MM.1S (cell line): ENCODE results near the gene FHIT.

ENCODE experiments used
- DNase-seq: peaks from one replicate; pipeline ENCODE4 v3.0.0-alpha.2; 2015
- H2AFZ ChIP-seq: fragments of 300-600 bp; sonication (generic); 2 replicates; pipeline ENCODE4 v1.6.0; 2016; ENCODE audit warnings: antibody characterized with exemption, low read length
- H3F3A ChIP-seq: fragments of 300-600 bp; sonication (generic); 2 replicates; pipeline ENCODE4 v1.6.1; 2016; ENCODE audit warnings: mild to moderate bottlenecking, antibody characterized with exemption, low read length, moderate library complexity, mixed read lengths; ENCODE audit not compliant: insufficient read depth
- H3K27ac ChIP-seq: fragments of 300-600 bp; sonication (generic); 2 replicates; pipeline ENCODE4 v1.5.1; 2016; ENCODE audit warnings: mild to moderate bottlenecking, low read length
- H3K27me3 ChIP-seq: fragments of 300-600 bp; sonication (generic); replicated peaks from 2 replicates; pipeline ENCODE4 v1.6.0; 2016; ENCODE audit warnings: low read length; ENCODE audit not compliant: insufficient read depth
- H3K36me3 ChIP-seq: fragments of 300-600 bp; sonication (generic); replicated peaks from 2 replicates; pipeline ENCODE4 v1.6.1; 2016; ENCODE audit warnings: mild to moderate bottlenecking, low read length, mixed read lengths; ENCODE audit not compliant: insufficient read depth
- H3K4me1 ChIP-seq: fragments of 300-600 bp; sonication (generic); 2 replicates; pipeline ENCODE4 v1.6.1; 2016; ENCODE audit warnings: low read length, mixed read lengths
- H3K4me2 ChIP-seq: fragments of 300-600 bp; sonication (generic); 2 replicates; pipeline ENCODE4 v1.6.0; 2016; ENCODE audit warnings: low read depth, low read length
- H3K4me3 ChIP-seq: fragments of 300-600 bp; sonication (generic); 2 replicates; pipeline ENCODE4 v1.5.1; 2016; ENCODE audit warnings: low read length, mixed read lengths
- H3K79me2 ChIP-seq: fragments of 300-600 bp; sonication (generic); 2 replicates; pipeline ENCODE4 v1.6.1; 2016; ENCODE audit warnings: mixed run types, low read length, mixed read lengths
- H3K9ac ChIP-seq: fragments of 300-600 bp; sonication (generic); 2 replicates; pipeline ENCODE4 v1.6.1; 2016; ENCODE audit warnings: low read length, mixed read lengths
- H3K9me2 ChIP-seq: fragments of 300-600 bp; sonication (generic); replicated peaks from 2 replicates; pipeline ENCODE4 v1.6.1; 2016; ENCODE audit warnings: mild to moderate bottlenecking, low read length, mixed read lengths; ENCODE audit not compliant: insufficient read depth
- H3K9me3 ChIP-seq: fragments of 300-600 bp; sonication (generic); replicated peaks from 2 replicates; pipeline ENCODE4 v1.6.1; 2016; ENCODE audit warnings: mild to moderate bottlenecking, low read length, mixed read lengths; ENCODE audit not compliant: insufficient read depth
- H4K20me1 ChIP-seq: fragments of 300-600 bp; sonication (generic); 2 replicates; pipeline ENCODE4 v1.6.1; 2016; ENCODE audit warnings: mild to moderate bottlenecking, low read length, moderate library complexity, mixed read lengths; ENCODE audit not compliant: insufficient read depth
- EZH2 ChIP-seq: fragments of 300-600 bp; sonication (generic); optimal IDR thresholded peaks from 2 replicates; pipeline ENCODE3; 2017; ENCODE audit warnings: low read depth, mild to moderate bottlenecking, antibody characterized with exemption, low read length, mixed read lengths
- EZH2phosphoT487 ChIP-seq: fragments of 300-600 bp; sonication (generic); IDR thresholded peaks from 2 replicates; pipeline ENCODE4 v1.6.1; 2018; ENCODE audit warnings: antibody characterized with exemption, low read length
- TF ChIP-seq, protein P1 (sequence below): fragments of 300-600 bp; sonication (generic); IDR thresholded peaks from 2 replicates; pipeline ENCODE4 v1.5.1; 2016; ENCODE audit warnings: antibody characterized with exemption, low read length, mixed read lengths

FHIT gene

GRCh38 chr3:60970850-60971249 is 280.4 kb downstream of the FHIT start:
- H3K4me2 ChIP-seq = no peak overlapping the region
- no peak for DNase-seq
- H4K20me1 ChIP-seq = no peaks in the 10 kb centered on the region
- H3K79me2 ChIP-seq = no peaks in the 10 kb centered on the region
- no peak overlapping the region for H3K27ac ChIP-seq
- no peaks in the 10 kb centered on the region for H3K27me3 ChIP-seq
- TF ChIP-seq EZH2 = no peak
- no peak for TF ChIP-seq EZH2phosphoT487
- TF ChIP-seq, protein P1, sequence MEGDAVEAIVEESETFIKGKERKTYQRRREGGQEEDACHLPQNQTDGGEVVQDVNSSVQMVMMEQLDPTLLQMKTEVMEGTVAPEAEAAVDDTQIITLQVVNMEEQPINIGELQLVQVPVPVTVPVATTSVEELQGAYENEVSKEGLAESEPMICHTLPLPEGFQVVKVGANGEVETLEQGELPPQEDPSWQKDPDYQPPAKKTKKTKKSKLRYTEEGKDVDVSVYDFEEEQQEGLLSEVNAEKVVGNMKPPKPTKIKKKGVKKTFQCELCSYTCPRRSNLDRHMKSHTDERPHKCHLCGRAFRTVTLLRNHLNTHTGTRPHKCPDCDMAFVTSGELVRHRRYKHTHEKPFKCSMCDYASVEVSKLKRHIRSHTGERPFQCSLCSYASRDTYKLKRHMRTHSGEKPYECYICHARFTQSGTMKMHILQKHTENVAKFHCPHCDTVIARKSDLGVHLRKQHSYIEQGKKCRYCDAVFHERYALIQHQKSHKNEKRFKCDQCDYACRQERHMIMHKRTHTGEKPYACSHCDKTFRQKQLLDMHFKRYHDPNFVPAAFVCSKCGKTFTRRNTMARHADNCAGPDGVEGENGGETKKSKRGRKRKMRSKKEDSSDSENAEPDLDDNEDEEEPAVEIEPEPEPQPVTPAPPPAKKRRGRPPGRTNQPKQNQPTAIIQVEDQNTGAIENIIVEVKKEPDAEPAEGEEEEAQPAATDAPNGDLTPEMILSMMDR = no peak
- no peak overlapping the region for H3K9ac ChIP-seq
- H3K9me3 ChIP-seq = no peaks in the 10 kb centered on the region
- no peaks in the 10 kb centered on the region for H3K36me3 ChIP-seq
- no peaks in the 10 kb centered on the region for H3K4me1 ChIP-seq
- H3K9me2 ChIP-seq = no peaks in the 10 kb centered on the region
- no peaks in the 10 kb centered on the region for H3F3A ChIP-seq
- H2AFZ ChIP-seq = no peak overlapping the region
- no peak overlapping the region for H3K4me3 ChIP-seq

- TF ChIP-seq, protein P1 = no peak
- TF ChIP-seq EZH2phosphoT487 (no peak), EZH2 (no peak)
- no peak overlapping the region for H3K9ac ChIP-seq
- no peak overlapping the region for H3K4me2 ChIP-seq
- H3K27ac ChIP-seq = no peak overlapping the region
- H3K9me2 ChIP-seq = no peaks in the 10 kb centered on the region
- no peak for DNase-seq
- H3K79me2 ChIP-seq = no peaks in the 10 kb centered on the region
- H3K27me3 ChIP-seq = no peaks in the 10 kb centered on the region
- no peaks in the 10 kb centered on the region for H3K36me3 ChIP-seq
- H3K4me1 ChIP-seq = no peaks in the 10 kb centered on the region
- H3K4me3 ChIP-seq = no peak overlapping the region
- H3F3A ChIP-seq = no peaks in the 10 kb centered on the region
- no peaks in the 10 kb centered on the region for H3K9me3 ChIP-seq
- no peak overlapping the region for H2AFZ ChIP-seq
- no peaks in the 10 kb centered on the region for H4K20me1 ChIP-seq
Observed at GRCh38 chr3:60967141-60967540, 284.1 kb downstream of the FHIT start.

GRCh38 chr3:60957541-60957940 is 293.7 kb downstream of the FHIT start:
- no peak for DNase-seq
- Histone ChIP-seq H3K9ac (no peak overlapping the region), H3K4me1 (no peaks in the 10 kb centered on the region), H4K20me1 (no peaks in the 10 kb centered on the region), H3K79me2 (no peaks in the 10 kb centered on the region), H2AFZ (no peak overlapping the region), H3K4me3 (no peak overlapping the region), H3K27ac (no peak overlapping the region), H3K27me3 (no peaks in the 10 kb centered on the region), H3K9me3 (no peaks in the 10 kb centered on the region), H3K36me3 (no peaks in the 10 kb centered on the region), H3F3A (no peaks in the 10 kb centered on the region), H3K9me2 (no peaks in the 10 kb centered on the region), H3K4me2 (no peak overlapping the region)
- TF ChIP-seq, protein P1 = no peak
- TF ChIP-seq EZH2 (no peak), EZH2phosphoT487 (no peak)
